ENCODE data around the gene PDCD2L. TPM values are rescaled to one million over a fixed set of nuclear protein-coding genes. Genes with fewer than 3 reads are reported as not detected.
"Not testable (repeated sequence)": the region's sequence is repeated elsewhere in the genome, so short reads cannot be mapped to it uniquely, and the experiment has no call there.

Gene PDCD2L
- total RNA-seq, 1 donor from 2014 or later, result 15.8 TPM

- DNase-seq, result no peak
Observed at GRCh38 chr19:34411216-34411615, 7.0 kb downstream of the PDCD2L start.

- DNase-seq, result no peak
Observed at GRCh38 chr19:34416021-34416545, 11.9 kb downstream of the PDCD2L start.

GRCh38 chr19:34418300-34418699, 14.1 kb downstream of the PDCD2L start:
- DNase-seq, result no peak

GRCh38 chr19:34426096-34426661, 22.0 kb downstream of the PDCD2L start:
- no peak for DNase-seq

GRCh38 chr19:34428549-34429285, 24.5 kb downstream of the PDCD2L start:
- peak; percentile 35 for DNase-seq

GRCh38 chr19:34429553-34429952, 25.4 kb downstream of the PDCD2L start:
- no peak for DNase-seq

- DNase-seq, result peak; percentile 52
Observed at GRCh38 chr19:34430738-34431625, 26.8 kb downstream of the PDCD2L start.

GRCh38 chr19:34431681-34432402, 27.6 kb downstream of the PDCD2L start:
- DNase-seq, result no peak

GRCh38 chr19:34432797-34433196, 28.6 kb downstream of the PDCD2L start:
- no peak for DNase-seq

- no peak for DNase-seq
Observed at GRCh38 chr19:34436716-34437115, 32.5 kb downstream of the PDCD2L start.

GRCh38 chr19:34448191-34448590, 44.0 kb downstream of the PDCD2L start:
- no peak for DNase-seq

GRCh38 chr19:34452723-34453122, 48.5 kb downstream of the PDCD2L start:
- DNase-seq, result no peak

- DNase-seq, result no peak
Observed at GRCh38 chr19:34454091-34454490, 49.9 kb downstream of the PDCD2L start.

- DNase-seq, result no peak
Observed at GRCh38 chr19:34454685-34455084, 50.5 kb downstream of the PDCD2L start.

GRCh38 chr19:34455783-34456480, 51.7 kb downstream of the PDCD2L start:
- DNase-seq, result not testable (repeated sequence)

GRCh38 chr19:34457446-34457845, 53.2 kb downstream of the PDCD2L start:
- no peak for DNase-seq

- DNase-seq, result no peak
Observed at GRCh38 chr19:34458677-34459076, 54.5 kb downstream of the PDCD2L start.

GRCh38 chr19:34459614-34460013, 55.4 kb downstream of the PDCD2L start:
- DNase-seq, result no peak

GRCh38 chr19:34461375-34462100, 57.3 kb downstream of the PDCD2L start:
- peak; percentile 17 for DNase-seq

GRCh38 chr19:34464785-34465184, 60.6 kb downstream of the PDCD2L start:
- DNase-seq, result not testable (repeated sequence)

GRCh38 chr19:34468409-34468808, 64.2 kb downstream of the PDCD2L start:
- DNase-seq, result no peak

Measured in tongue (tissue), 2 donors.